Measurements from ENCODE around the gene CCL19. TPM values are rescaled to one million over a fixed set of nuclear protein-coding genes. Genes with fewer than 3 reads are reported as not detected.

CCL19 gene
- total RNA-seq, 2 experiments from 2014 or later: not detected

DNA sequence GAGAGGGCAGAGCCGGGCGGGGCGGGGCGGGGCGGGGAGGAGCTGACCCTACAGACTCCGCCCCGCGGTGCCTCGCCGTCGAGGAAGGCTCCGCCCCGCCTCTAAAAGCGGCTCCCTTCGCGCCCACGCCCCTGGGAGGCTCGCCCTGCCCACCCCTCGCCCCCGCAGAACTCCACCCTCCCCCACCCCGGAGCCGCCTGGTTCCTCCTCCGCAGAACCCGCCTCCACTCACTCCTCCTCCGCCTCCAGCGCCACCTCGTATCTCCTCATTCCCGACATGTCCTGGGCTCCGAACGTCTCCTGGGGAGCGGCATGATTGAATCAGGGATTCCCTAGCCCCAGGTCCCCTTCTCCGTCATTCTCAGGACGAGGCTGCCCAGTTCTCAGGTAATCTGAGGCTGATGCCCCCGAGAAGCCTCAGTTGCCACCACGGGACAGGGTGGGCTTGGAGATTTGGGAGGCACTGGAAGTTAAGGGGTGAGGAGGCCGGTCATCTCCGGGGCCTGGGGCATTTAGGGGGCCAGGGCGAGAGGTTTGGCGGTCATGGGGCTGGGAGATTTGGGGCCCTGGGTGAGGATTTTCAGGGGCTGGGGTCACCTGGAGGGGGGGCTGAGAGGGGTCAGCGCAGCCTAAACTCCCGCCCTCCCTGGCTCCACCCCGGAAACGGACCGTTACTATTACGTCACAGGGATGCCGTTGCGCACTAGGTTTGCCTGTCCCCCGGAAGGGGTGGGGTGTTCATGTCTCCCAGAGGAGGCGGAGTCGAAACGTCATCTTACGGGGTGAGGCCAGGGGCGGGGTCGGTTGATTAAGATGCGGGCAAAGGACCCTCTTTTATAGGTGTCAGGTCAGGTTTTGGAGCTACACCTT, 25.5 kb downstream of the CCL19 start:
- ChIA-PET POLR2A (interaction anchor here (0.8 to 12.4 kb wide), 9 partner anchors 10 to 288 kb away, joined by 3 to 162 read pairs (median 3); partner anchors contain the start of genes DCTN3, DNAI1, FAM219A and GALT), CTCF (interaction anchor here (0.5 to 9.6 kb wide), 6 partner anchors 17 to 598 kb away, joined by 3 to 125 read pairs (median 22); partner anchors contain the start of genes GALT, IL11RA and SIGMAR1)
- Mint-ChIP-seq H3K9me3 (peaks cover 8% of the 10 kb centered on the region), H3K27ac (peak overlapping the region; percentile 80), H3K4me1 (peaks cover 50% of the 10 kb centered on the region), H3K36me3 (ENCODE audit: low read depth) (peaks cover 37% of the 10 kb centered on the region), H3K4me3 (peak overlapping the region; percentile 85), H3K27me3 (no peaks in the 10 kb centered on the region)
- DNase-seq: peak; percentile 93

GRCh38 chr9:34665067-34665380, 26.1 kb downstream of the CCL19 start:
- DNase-seq: no peak
- H3K36me3 Mint-ChIP-seq (ENCODE audit: low read depth): peaks cover 37% of the 10 kb centered on the region
- peaks cover 8% of the 10 kb centered on the region for H3K9me3 Mint-ChIP-seq
- H3K4me1 Mint-ChIP-seq: peaks cover 50% of the 10 kb centered on the region
- POLR2A ChIA-PET: interaction anchor here (0.7 to 12.4 kb wide), 12 partner anchors 8 to 1663 kb away, joined by 3 to 162 read pairs (median 3); partner anchors contain the start of genes DCTN3, DNAI1, FAM219A and GALT
- no peaks in the 10 kb centered on the region for H3K27me3 Mint-ChIP-seq
- H3K27ac Mint-ChIP-seq: peak overlapping the region; percentile 80
- H3K4me3 Mint-ChIP-seq: peak overlapping the region; percentile 85
- CTCF ChIA-PET: interaction anchor here (0.5 to 9.6 kb wide), 7 partner anchors 17 to 598 kb away, joined by 3 to 125 read pairs (median 3); partner anchors contain the start of genes GALT, IL11RA and SIGMAR1

DNA sequence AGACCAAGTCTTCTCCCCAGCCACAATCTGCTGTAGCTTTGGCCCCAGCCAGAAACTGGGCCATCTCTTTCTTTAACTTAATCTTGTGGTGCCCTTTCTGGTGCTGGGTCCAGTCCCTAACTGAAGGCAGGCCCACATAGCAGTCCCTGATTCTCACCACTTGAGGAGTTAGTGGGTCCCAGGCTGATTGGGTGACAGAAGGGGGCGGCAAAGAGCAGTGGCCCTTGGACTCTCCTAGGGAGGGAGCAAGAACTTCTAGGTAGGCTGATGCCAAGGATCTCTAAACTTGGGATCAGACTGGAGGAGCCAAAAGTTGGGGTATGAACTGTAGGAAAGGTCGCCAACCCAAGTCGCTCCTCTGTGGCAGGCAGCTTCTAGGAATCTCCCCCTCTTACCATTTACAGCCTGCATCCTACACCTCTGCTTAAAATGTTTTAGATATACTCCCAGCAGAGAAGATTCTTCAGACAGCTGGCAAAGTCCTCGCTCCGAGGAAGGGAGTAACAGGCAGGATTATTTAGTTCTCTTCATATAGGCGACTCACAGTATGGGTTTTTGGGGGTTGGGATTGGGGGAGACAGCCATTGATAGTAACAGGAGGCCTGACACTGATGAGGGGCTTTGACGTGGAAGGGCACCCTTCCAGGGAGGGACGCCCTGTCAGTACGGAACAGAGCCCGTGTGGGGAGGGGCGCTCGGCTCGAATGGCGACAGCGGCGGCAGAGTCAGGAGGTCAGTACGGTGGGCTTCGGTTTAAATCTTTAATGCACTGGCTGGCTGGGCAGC, 26.6 kb downstream of the CCL19 start:
- peaks cover 50% of the 10 kb centered on the region for H3K4me1 Mint-ChIP-seq
- peak; percentile 82 for DNase-seq
- H3K27me3 Mint-ChIP-seq: no peaks in the 10 kb centered on the region
- peaks cover 6% of the 10 kb centered on the region for H3K9me3 Mint-ChIP-seq
- ChIA-PET CTCF (interaction anchor here (0.6 to 9.6 kb wide), 6 partner anchors 16 to 41 kb away, joined by 3 to 125 read pairs (median 22); partner anchors contain the start of genes GALT, IL11RA and SIGMAR1), POLR2A (interaction anchor here (0.7 to 12.4 kb wide), 13 partner anchors 8 to 1663 kb away, joined by 3 to 162 read pairs (median 3); partner anchors contain the start of genes DCTN3, DNAI1, FAM219A and GALT)
- peak overlapping the region; percentile 85 for H3K4me3 Mint-ChIP-seq
- H3K27ac Mint-ChIP-seq: peak overlapping the region; percentile 80
- peaks cover 33% of the 10 kb centered on the region for H3K36me3 Mint-ChIP-seq (ENCODE audit: low read depth)

DNA sequence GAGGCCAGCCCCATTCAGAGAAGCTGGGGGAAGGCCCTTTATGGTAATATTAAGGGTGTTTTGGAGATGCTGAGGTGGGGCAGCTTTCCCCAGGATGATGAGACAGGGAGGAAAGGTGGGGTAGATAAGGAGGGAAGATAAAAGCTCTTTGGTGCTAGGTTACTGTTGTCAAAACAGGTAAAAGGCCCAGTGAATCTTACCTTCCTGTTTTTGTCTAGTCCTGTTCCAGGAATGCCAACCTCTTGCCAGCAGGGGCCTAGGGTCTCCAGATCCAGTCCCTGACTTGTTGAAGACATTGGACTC, 27.8 kb downstream of the CCL19 start:
- peak overlapping the region; percentile 80 for H3K27ac Mint-ChIP-seq
- CTCF ChIA-PET: interaction anchor here (0.8 to 9.6 kb wide), 5 partner anchors 15 to 1527 kb away, joined by 3 to 125 read pairs (median 40); partner anchors contain the start of genes CLTA, GALT, IL11RA and RPP25L
- H3K36me3 Mint-ChIP-seq (ENCODE audit: low read depth): peaks cover 20% of the 10 kb centered on the region
- peak overlapping the region; percentile 35 for H3K4me3 Mint-ChIP-seq
- no peak for DNase-seq
- H3K4me1 Mint-ChIP-seq: peaks cover 50% of the 10 kb centered on the region
- H3K27me3 Mint-ChIP-seq: no peaks in the 10 kb centered on the region
- POLR2A ChIA-PET: interaction anchor here (0.7 to 12.4 kb wide), 6 partner anchors 10 to 448 kb away, joined by 3 to 162 read pairs (median 12); partner anchors contain the start of genes GALT, IL11RA and SIGMAR1
- H3K9me3 Mint-ChIP-seq: no peaks in the 10 kb centered on the region

- peak within 1 kb of the TSS; percentile 35 for H3K4me3 Mint-ChIP-seq
- ChIA-PET CTCF (interaction anchor here (0.8 to 9.6 kb wide), 5 partner anchors 15 to 1528 kb away, joined by 3 to 125 read pairs (median 40); partner anchors contain the start of genes CLTA, GALT, IL11RA and RPP25L), POLR2A (interaction anchor here (0.7 to 12.4 kb wide), 6 partner anchors 10 to 449 kb away, joined by 3 to 162 read pairs (median 12); partner anchors contain the start of genes GALT, IL11RA and SIGMAR1)
- peak within 1 kb of the TSS; percentile 80 for H3K27ac Mint-ChIP-seq
- H3K36me3 Mint-ChIP-seq (ENCODE audit: low read depth): peaks cover 16% of the 10 kb centered on the region
- H3K4me1 Mint-ChIP-seq: peaks cover 49% of the 10 kb centered on the region
- DNase-seq: peak; percentile 20
- H3K27me3 Mint-ChIP-seq: no peaks in the 10 kb centered on the region
- no peaks in the 10 kb centered on the region for H3K9me3 Mint-ChIP-seq
Observed at GRCh38 chr9:34662526-34663302, 28.4 kb downstream of the CCL19 start, which contains the start of gene CCL27. Gene CCL27 (minus strand): TSS chr9:34662657. CDS start chr9:34662633, 24 bp downstream.

GRCh38 chr9:34659592-34660253, 31.4 kb downstream of the CCL19 start:
- Mint-ChIP-seq H3K4me1 (peaks cover 33% of the 10 kb centered on the region), H3K27ac (no peak overlapping the region), H3K36me3 (ENCODE audit: low read depth) (peaks cover 11% of the 10 kb centered on the region), H3K27me3 (no peaks in the 10 kb centered on the region), H3K4me3 (no peak overlapping the region), H3K9me3 (no peaks in the 10 kb centered on the region)
- CTCF ChIA-PET: interaction anchor here (0.6 to 9.6 kb wide), 3 partner anchors 12 to 23 kb away, joined by 4 to 125 read pairs (median 83); partner anchors contain the start of genes GALT, IL11RA and SIGMAR1
- POLR2A ChIA-PET: interaction anchor here (2.9 to 12.4 kb wide), 2 partner anchors 13 to 22 kb away, joined by 14 to 162 read pairs; partner anchors contain the start of genes GALT and SIGMAR1
- DNase-seq: no peak

DNA sequence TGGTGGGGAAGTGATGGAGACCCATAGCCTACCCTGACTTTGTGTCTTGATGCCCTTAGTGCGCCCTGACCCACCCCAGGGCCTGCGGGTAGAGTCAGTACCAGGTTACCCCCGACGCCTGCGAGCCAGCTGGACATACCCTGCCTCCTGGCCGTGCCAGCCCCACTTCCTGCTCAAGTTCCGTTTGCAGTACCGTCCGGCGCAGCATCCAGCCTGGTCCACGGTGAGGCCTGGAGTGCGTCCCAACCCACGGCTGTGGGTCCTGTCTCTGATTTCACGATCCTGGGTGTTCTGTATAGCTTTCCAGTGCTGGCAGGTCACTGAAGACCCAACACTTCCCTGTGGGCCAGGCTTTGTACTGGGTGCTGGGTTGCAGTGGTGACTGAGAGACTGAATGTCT, 32.6 kb downstream of the CCL19 start:
- no peak for DNase-seq
- H3K9me3 Mint-ChIP-seq: no peaks in the 10 kb centered on the region
- no peak overlapping the region for H3K27ac Mint-ChIP-seq
- H3K4me3 Mint-ChIP-seq: no peak overlapping the region
- ChIA-PET CTCF (interaction anchor here (1.4 to 9.6 kb wide), 2 partner anchors 12 to 22 kb away, joined by 5 to 83 read pairs; partner anchors contain the start of genes GALT and SIGMAR1), POLR2A (interaction anchor here (12.4 kb wide), 1 partner anchor 12 kb away, joined by 162 read pairs; the partner anchor contains the start of gene GALT)
- peaks cover 11% of the 10 kb centered on the region for H3K36me3 Mint-ChIP-seq (ENCODE audit: low read depth)
- H3K4me1 Mint-ChIP-seq: peaks cover 20% of the 10 kb centered on the region
- H3K27me3 Mint-ChIP-seq: no peaks in the 10 kb centered on the region

DNA sequence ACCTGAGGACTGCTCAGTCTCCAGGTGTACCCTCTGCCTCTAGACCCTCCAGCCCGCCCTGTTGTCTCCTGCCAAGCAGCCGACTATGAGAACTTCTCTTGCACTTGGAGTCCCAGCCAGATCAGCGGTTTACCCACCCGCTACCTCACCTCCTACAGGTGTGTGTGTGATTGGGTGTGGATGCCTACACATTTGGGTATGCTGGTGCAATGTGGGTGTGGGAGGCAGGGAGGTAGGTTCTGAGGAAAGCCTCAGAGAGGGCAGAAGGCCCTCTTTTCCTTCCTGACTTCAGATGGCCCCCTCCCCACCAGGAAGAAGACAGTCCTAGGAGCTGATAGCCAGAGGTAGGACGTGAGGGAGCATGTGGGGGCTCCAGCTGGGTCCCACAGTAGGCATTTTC, 34.1 kb downstream of the CCL19 start:
- Mint-ChIP-seq H3K27me3 (no peaks in the 10 kb centered on the region), H3K4me3 (no peak overlapping the region), H3K36me3 (ENCODE audit: low read depth) (peaks cover 8% of the 10 kb centered on the region), H3K4me1 (peaks cover 20% of the 10 kb centered on the region), H3K27ac (no peak overlapping the region), H3K9me3 (no peaks in the 10 kb centered on the region)
- CTCF ChIA-PET: interaction anchor here (1.9 to 9.6 kb wide), 2 partner anchors 10 to 20 kb away, joined by 11 to 83 read pairs; partner anchors contain the start of genes GALT and SIGMAR1
- no peak for DNase-seq
- POLR2A ChIA-PET: interaction anchor here (0.7 to 12.4 kb wide), 3 partner anchors 8 to 19 kb away, joined by 3 to 162 read pairs (median 12); partner anchors contain the start of genes GALT and SIGMAR1

DNA sequence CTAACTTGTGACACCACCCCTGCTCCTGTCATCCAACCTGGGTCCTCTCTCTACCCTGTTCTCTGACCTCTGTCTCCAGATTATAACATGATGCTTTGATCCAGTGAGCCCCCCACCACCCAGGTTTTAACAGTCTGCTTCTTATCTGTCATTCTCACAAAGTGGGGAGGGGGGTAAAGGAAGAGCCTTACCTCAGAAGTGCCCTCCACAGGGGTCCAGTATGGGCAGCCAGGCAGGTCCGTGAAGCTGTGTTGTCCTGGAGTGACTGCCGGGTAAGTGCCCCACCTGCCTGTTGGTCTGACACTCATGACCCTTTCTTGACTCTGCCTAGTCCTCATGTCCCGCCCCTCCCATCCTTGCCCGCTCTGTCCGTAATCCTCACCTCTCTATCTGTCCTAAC, 35.7 kb downstream of the CCL19 start:
- ChIA-PET POLR2A (interaction anchor here (1.3 to 12.4 kb wide), 3 partner anchors 9 to 18 kb away, joined by 3 to 162 read pairs (median 12); partner anchors contain the start of genes GALT and SIGMAR1), CTCF (interaction anchor here (1.1 to 1.9 kb wide), 2 partner anchors 8 to 21 kb away, joined by 3 to 11 read pairs; partner anchors contain the start of gene GALT)
- no peak for DNase-seq
- H3K4me3 Mint-ChIP-seq: no peak overlapping the region
- no peaks in the 10 kb centered on the region for H3K9me3 Mint-ChIP-seq
- H3K4me1 Mint-ChIP-seq: peaks cover 21% of the 10 kb centered on the region
- no peak overlapping the region for H3K27ac Mint-ChIP-seq
- H3K36me3 Mint-ChIP-seq (ENCODE audit: low read depth): peaks cover 5% of the 10 kb centered on the region
- no peaks in the 10 kb centered on the region for H3K27me3 Mint-ChIP-seq

- Mint-ChIP-seq H3K4me1 (peaks cover 26% of the 10 kb centered on the region), H3K4me3 (no peak overlapping the region), H3K27ac (no peak overlapping the region), H3K36me3 (ENCODE audit: low read depth) (peaks cover 12% of the 10 kb centered on the region), H3K9me3 (no peaks in the 10 kb centered on the region), H3K27me3 (no peaks in the 10 kb centered on the region)
- POLR2A ChIA-PET: interaction anchor here (2.9 to 12.4 kb wide), 2 partner anchors 8 kb away, joined by 18 to 162 read pairs; partner anchors contain the start of genes CCL27 and GALT
- CTCF ChIA-PET: no interaction called here
- DNase-seq: no peak
Observed at GRCh38 chr9:34654323-34655051, 36.6 kb downstream of the CCL19 start.

Measured in activated CD4-positive, alpha-beta memory T cell treated with anti-CD3 and anti-CD28 coated beads, Interleukin-2, amount 10 ng/mL, durations not matched to agents 7 days and 5 days (primary cell).